HT1080 (cell line): ENCODE results near the gene UBE2Q2. TPM values are rescaled to one million over a fixed set of nuclear protein-coding genes. Genes with fewer than 3 reads are reported as not detected.

ENCODE experiments used
- DNase-seq: peaks from one replicate; pipeline ENCODE4 v3.0.0-alpha.2; 2015; ENCODE audit warnings: low read depth
- small RNA-seq: library from RNA; depleted of rRNA; stranded (forward); fragments of <200 nt; gene quantifications from one replicate; pipeline ENCODE3, GENCODE V24; 2014
- total RNA-seq: library from RNA; depleted of rRNA; stranded (reverse); fragments of >200 nt; shearing (Covaris generic); gene quantifications from 2 replicates; pipeline ENCODE4 v1.2.3, GENCODE V29; 2014; rRNA removed

UBE2Q2 gene
- total RNA-seq, 1 experiment from 2014 or later = 16.3 TPM

DNA sequence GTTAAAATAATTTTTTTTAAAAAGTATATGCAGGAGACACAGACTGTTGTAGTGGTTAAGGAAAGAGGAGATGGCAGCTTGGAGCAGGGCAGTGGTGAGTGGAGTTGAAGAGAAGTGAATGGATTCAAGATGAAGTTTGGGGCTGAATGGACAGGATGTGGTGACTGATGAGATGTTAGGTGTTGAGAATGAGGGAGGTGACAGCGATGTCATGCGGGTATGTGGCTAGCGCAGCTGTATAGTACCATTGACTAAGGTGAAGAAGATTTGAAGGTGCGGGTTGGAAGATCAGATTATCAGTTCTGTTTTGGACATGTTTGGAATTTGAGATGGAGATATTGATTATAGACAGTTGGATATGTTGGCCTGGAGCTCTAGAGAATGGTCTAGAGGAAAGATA is 80.5 kb downstream of the UBE2Q2 start:
- DNase-seq = peak; percentile 27

DNA sequence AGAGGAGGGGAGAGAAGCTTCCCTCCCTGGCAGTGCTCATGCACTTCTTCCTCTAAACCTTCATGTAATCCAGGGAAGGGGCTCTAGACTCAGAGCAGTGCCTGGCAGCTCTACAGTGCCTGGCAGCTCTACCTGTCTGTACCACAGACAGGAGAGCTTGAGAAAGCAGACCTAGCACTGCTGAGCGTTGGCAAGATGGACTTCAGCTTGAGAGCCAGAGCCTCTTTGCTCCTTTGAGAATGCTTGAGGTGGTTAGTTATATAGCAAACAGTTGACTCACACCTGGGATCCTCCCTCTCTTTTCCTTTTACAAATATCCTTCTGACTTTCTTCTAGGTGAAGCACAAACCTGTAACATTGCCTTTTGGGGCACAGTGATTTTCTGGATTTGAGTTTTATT is 81.3 kb downstream of the UBE2Q2 start:
- no peak for DNase-seq

DNA sequence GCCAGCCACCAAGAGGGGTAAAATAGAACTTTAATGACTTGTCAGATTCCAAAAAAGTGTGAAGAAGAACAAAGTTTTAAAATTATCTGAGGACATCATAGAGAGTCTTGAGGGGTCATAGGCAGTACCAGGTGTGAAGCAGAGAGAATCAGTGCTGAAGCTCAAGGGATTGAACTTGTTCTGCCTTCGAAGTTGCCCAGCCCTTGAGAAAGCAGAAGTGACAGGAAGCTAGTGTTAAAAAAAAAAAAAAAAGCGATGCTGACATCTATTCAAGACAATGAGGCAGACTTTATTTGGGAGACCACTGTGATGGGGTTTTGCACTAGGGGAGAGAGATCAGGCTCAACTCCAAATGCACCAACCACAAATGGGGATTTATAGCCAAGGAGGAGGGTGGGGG is 82.2 kb downstream of the UBE2Q2 start:
- no peak for DNase-seq

DNA sequence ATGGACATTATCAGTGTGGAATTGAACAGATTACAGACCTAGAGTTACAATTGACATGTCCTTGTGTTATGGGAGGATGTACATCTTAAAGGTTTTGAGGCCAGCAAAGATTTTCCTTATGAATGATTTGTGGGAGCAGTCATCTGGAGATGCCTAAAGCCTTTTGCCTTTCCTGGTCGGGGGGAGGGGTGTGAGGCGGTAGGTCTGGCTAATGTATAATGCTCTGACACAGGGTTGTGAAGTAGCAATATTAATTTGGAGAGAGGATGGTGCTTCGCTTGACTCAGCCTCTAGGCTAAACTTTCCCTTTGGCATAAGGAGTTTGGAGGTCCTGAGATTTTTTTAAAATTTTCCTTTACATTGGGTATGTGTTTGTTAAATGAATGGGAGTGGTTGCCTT is 83.7 kb downstream of the UBE2Q2 start:
- DNase-seq = no peak

DNA sequence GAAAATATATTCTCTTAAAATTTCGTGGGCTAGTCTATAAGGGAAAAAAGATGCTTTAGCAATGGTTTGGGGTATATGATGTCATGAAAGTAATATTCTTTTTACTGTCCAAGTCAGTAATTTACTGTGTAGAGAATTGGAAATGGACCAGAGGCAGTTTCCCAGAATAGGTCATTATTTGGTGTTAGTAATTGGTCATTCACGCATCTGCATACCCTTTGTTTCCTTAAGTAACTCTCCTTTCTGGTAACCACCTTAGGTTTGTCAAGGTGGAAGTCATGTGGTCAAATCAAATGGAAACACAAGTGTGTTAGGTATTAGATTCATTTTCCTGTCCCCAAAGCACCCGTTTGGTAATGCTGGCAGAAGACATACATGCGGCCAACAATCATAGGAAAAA is 84.4 kb downstream of the UBE2Q2 start:
- DNase-seq = no peak

DNA sequence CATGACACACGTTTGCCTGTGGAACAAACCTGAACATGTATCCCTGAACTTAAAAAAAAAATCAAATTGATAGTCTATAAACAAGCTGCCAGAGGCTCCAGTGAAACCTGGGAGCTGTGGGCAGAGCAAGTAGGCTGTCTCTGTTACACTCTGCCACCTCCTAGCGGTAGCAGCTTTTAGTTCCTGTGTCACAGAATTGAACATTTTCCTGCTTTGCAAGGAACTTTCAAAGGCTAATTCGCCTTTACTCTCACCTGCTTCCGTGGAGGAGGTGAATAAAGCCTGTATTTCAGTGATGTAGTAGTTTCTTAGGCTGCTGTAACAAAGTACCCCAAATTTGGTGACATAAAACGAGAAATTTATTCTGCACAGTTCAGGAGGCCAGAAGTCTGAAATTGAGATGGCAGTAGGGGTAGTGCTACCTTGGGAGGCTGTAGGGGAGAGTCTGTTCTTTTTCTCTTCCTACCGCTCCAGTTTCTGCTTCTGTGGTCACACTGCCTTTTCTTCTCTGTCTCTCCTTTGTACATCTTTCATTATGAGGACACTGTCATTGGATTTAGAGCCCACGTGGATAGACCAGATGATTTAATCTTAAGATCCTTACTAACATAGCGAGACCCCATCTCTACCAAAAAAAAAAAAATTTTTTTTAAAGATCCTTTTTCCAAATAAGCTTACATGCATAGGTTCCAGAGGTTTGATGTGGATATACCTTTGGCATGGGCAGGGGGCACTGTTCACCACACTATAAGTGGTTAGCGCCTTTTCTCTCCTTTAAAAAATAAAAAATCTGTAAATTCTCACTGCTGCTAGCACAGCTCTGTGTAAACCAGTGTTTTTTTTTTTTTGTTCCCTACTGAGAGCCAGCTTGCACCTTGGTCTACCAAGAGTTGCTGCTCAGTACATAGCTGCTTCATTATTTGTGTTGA is 85.7 kb downstream of the UBE2Q2 start:
- peak; percentile 38 for DNase-seq

DNA sequence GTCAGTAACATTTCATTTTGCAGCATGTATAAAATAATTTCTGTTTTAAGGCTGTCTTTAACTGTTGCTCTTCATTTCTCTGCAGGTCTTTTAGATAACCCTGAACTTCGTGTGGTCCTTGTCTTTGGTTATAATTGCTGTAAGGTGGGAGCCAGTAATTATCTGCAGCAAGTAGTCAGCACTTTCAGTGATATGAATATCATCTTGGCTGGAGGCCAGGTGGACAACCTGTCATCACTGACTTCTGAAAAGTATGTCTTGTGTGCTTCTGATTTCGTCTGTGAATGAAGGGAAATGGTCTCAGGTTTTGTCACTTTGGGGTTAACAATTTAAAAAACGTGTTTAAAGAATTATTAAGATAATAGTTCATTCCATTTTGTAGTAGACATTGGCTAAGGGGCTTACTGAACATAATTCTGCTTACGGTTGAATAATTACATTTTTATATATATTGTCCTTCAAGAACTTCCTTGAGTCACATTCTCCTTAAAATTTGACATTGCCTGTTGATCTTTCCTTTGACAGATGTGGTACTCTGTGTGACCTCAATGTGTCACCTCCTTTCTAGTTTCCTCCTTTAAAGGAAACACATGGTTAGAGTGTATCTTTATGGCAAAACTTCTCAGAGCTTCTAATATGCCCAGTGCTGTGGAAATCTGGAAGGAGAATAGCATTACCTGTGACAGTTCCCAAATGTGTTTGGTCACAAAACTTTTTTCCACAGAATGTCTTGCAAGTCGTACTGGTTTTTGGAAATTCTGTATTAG is 86.7 kb downstream of the UBE2Q2 start:
- no peak for DNase-seq

DNA sequence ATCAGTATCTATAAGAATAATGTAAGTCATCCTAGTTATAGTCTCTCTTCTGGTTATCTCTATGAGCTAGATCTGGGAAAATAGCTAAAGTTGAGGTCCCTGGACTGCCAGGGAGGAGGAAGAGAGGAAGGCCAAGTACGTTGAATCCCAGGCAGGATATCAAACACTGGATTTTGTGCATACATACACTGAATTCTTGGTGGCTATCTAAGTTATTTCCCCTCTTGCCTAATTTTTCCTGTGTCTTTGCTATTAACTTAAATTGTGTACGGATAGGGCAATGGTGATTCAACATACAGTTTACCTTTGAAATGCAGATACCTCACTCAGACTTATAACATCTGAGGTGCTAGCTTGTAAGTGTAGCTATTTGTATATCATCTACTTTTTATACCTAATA is 87.6 kb downstream of the UBE2Q2 start:
- DNase-seq = no peak

DNA sequence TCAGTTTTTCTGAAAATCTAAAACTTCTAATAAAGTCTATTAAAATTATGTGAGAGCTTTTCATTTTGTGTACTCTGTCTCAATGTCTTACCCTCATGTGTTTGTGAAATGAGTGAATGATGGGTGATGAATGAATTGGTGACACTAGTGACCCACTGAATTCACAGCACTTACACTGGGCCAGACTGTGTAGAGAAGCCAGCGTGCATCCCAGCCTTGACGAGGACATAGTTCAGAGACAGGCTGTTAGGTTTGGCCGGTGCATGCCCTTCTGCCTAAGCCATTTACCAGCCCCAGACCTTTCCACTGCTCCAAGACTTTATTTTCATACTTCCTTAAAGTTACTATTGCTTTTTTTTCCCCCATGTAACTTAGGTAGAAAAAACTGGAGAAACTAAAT is 99.2 kb downstream of the UBE2Q2 start:
- DNase-seq = no peak

DNA sequence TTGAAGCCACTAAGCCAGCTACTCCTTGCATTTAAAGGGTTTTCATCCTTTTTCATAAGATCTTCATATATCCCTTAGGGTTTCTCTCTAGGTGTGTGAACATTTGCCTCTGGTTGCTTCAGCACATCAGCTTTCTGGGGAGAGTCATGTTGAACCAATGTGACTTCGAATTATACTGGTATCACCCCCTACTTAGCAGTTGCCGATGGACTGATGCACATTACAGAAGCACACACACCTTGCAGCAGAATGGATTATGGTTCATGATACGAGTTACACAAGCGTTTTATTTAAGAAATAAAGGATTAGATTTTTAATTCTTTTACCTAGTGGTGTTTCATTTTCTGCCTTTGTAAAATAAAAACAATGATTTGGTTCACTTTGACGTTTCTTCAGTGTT is 100.0 kb downstream of the UBE2Q2 start:
- DNase-seq = no peak

DNA sequence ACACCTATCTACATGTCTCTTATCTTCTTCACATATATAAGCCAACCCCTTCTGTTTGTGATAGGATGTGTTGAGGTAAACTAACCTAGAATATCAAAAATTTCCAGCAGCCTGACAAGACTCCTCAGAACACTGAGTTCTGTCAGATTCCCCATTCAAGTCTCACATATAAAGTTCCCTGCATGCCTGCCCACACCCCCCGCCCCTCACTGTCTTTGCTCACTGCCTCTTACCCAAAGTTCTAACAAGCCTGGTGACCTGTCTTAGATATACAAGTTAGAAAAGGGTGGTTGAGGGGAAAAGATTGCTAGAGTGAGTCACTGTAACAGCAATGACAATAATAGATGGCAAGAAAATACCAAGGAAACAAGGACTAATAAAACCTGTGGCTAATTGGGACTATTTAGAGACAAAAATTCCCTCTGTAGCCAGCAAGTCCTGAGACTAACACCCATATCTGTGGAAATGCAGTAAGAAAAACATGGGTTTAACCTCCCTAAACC is 100.5 kb downstream of the UBE2Q2 start:
- no peak for DNase-seq

DNA sequence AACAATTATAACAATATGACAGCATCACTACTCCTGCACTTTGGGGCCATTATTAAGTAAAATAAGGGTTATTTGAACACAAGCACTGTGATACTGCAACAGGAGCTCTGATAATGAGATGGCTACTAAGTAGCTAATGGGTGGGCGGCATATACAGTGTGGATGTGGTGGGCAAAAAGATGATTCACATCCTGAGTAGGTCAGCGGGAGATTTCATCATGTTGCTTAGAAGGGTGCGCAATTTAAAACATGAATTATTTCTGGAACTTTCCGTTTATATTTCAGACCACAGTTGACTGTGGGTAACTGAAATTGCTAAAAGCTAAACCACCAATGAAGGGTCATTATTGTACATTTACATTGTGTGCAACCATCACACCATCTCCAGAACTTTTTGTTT is 102.7 kb downstream of the UBE2Q2 start:
- peak; percentile 52 for DNase-seq

DNA sequence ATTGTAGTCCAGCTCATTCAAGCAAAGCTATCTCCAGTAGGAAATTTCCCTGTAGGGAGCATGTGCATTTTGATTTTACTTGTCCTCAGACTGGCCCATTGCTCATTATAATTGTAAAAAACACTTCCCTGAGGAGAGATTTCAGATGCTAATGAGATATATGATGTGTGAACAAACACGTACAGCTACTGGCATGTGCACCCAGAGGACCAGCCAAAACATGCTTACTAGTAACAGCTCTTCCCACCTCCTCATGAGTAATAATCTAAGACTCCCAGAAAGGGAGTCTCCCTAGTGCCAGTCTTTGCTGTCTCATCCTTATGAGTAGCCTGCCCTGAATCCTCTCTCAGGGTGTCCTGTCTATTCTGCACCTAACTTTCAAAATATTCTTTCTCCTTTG is 103.8 kb downstream of the UBE2Q2 start:
- DNase-seq = peak; percentile 78

DNA sequence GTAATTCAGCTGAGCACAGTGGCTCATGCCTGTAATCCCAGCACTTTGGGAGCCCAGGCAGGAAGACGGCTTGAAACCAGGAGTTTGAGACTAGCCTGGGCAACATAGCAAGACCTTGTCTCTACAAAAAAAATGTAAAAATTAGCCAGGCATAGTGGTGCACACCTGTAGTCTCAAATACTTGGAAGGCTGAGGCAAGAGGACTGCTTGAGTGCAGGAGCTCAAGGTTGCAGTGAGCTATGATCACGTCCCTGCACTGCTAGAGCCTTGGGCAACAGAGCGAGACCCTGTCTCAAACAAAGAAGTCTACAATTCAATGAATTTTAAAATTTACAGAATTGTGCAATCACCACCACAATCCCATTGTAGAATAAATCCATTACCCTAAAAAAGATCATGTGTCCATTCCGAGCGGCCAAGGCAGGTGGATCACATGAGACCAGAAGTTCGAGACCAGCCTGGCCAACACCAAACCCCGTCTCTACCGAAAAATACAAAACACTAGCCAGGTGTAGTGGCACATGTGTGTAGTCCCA is 105.6 kb downstream of the UBE2Q2 start:
- DNase-seq = no peak

Small RNA genes lying within 50 kb of the gene (small RNA-seq; reads per million reads assigned to genes)
- not detected for gene RN7SL510P

Other genes starting within 250 kb of the UBE2Q2 start
- gene SNUPN, start 217.7 kb upstream of the UBE2Q2 start, total RNA-seq = 33.6 and 39.4 TPM in 2 replicates
- 189 and 195 TPM in 2 replicates for gene IMP3, start 203.2 kb upstream of the UBE2Q2 start, total RNA-seq
- 9.4 and 11.3 TPM in 2 replicates for gene SNX33, start 195.5 kb upstream of the UBE2Q2 start, total RNA-seq
- gene CSPG4, start 130.6 kb upstream of the UBE2Q2 start, total RNA-seq = 15.4 and 16.9 TPM in 2 replicates
- 71.8 and 78.6 TPM in 2 replicates for gene FBXO22, start 60.4 kb downstream of the UBE2Q2 start, total RNA-seq
- gene NRG4, start 169.0 kb downstream of the UBE2Q2 start, total RNA-seq = not detected in 2 replicates
- 0.08 and 0.17 TPM in 2 replicates for gene TMEM266, start 216.5 kb downstream of the UBE2Q2 start, total RNA-seq